Testis (tissue), 3 donors: ENCODE results near the gene PMEPA1. TPM values are rescaled to one million over a fixed set of nuclear protein-coding genes. Genes with fewer than 3 reads are reported as not detected.

ENCODE experiments used
- DNase-seq: peaks from one replicate; pipeline ENCODE4 v3.0.0-alpha.2; 2019
- H3K27ac ChIP-seq, 2 donors: fragments of 200-600 bp; sonication (generic); one replicate each; pipeline ENCODE4 v1.5.1; 2019
- H3K27me3 ChIP-seq: fragments of 200-600 bp; sonication (generic); one replicate; pipeline ENCODE4 v1.5.1; 2019
- H3K36me3 ChIP-seq: fragments of 200-600 bp; sonication (generic); one replicate; pipeline ENCODE4 v1.5.1; 2017; ENCODE audit warnings: low read depth; ENCODE audit errors: missing control alignments
- H3K4me1 ChIP-seq: fragments of 200-600 bp; sonication (generic); one replicate; pipeline ENCODE4 v1.5.1; 2019
- H3K4me3 ChIP-seq, 2 donors: fragments of 200-600 bp; sonication (generic); one replicate each; pipeline ENCODE4 v1.5.1; 2017 to 2019
- H3K9me3 ChIP-seq: fragments of 200-600 bp; sonication (generic); one replicate; pipeline ENCODE4 v1.5.1; 2017
- CTCF ChIP-seq, 3 experiments: fragments of 450-650 bp in 2 of 3; fragments of 200-600 bp in 1 of 3; sonication (generic) in 1 of 3; IDR thresholded peaks; one replicate each; pipeline ENCODE4 v1.5.1; 2016 to 2019; ENCODE audit warnings: antibody characterized with exemption in 3 of 3, mild to moderate bottlenecking in 2 of 3, moderate library complexity in 1 of 3
- POLR2A ChIP-seq: fragments of 450-650 bp; IDR thresholded peaks from one replicate; pipeline ENCODE4 v1.6.1; 2017; ENCODE audit warnings: antibody characterized with exemption, mild to moderate bottlenecking, moderate library complexity
- WGBS, 2 donors: methylation state at CpG; one replicate each; pipeline ENCODE4 v1.1.5; 2018; 5-methylcytosine and 5-hydroxymethylcytosine counted together
- intact Hi-C: fragments of 100-400 bp; cut with DNase I; formaldehyde crosslinking; loops from one replicate; pipeline ENCODE4 v1.15.1; 2023; ENCODE audit warnings: low total_unique reads
- polyA plus RNA-seq: library from polyadenylated mRNA; stranded (reverse); fragments of 350-450 nt; fragmentation: Illumina TruSeq; extraction: RNeasy Lipid Tissue Mini Kit (QIAGEN cat#74804); gene quantifications from one replicate; pipeline ENCODE4 v1.2.3, GENCODE V29; 2014; ENCODE audit warnings: low read depth, low replicate concordance; ENCODE audit not compliant: insufficient read depth
- total RNA-seq, 2 donors: library from RNA; depleted of rRNA; stranded (reverse); fragments of >200 nt; gene quantifications; one replicate each; pipeline ENCODE4 v1.2.3, GENCODE V29; 2016

PMEPA1 gene
- total and polyA plus RNA-seq, 3 donors from 2014 or later = 8.1 to 16.8 (median 12.1) TPM

- intact Hi-C loops = no loop called here
- DNase-seq = no peak
- Histone ChIP-seq H3K9me3 (no peaks in the 10 kb centered on the region), H3K27me3 (no peaks in the 10 kb centered on the region), H3K27ac (no peak within 1 kb of the TSS), H3K4me3 (no peak within 1 kb of the TSS), H3K36me3 (no peaks in the 10 kb centered on the region), H3K4me1 (no peaks in the 10 kb centered on the region)
- no peak for TF ChIP-seq CTCF (IDR thresholded peaks at IDR 0.05)
- no peak for TF ChIP-seq POLR2A
- 76 to 81% methylated on average over 17 to 18 of the region's 18 CpGs for WGBS, 2 donors
Measured at GRCh38 chr20:57620274-57620990, 89.4 kb downstream of the PMEPA1 start, which contains the start of gene ZBP1. Gene ZBP1 (minus strand): TSS chr20:57620426. CDS start chr20:57620295, 131 bp downstream.

GRCh38 chr20:57619051-57619831 lies 90.6 kb downstream of the PMEPA1 start:
- TF ChIP-seq POLR2A (no peak), CTCF (IDR thresholded peaks at IDR 0.05) (no peak)
- Histone ChIP-seq H3K36me3 (no peaks in the 10 kb centered on the region), H3K27me3 (no peaks in the 10 kb centered on the region), H3K9me3 (no peaks in the 10 kb centered on the region), H3K4me1 (no peaks in the 10 kb centered on the region), H3K27ac (no peak overlapping the region), H3K4me3 (no peak overlapping the region)
- no peak for DNase-seq
- 85 to 89% methylated on average over 19 of the region's 19 CpGs for WGBS, 2 donors
- intact Hi-C loops = no loop called here

- H3K36me3 ChIP-seq = no peaks in the 10 kb centered on the region
- H3K4me3 ChIP-seq = no peak overlapping the region
- no peaks in the 10 kb centered on the region for H3K4me1 ChIP-seq
- intact Hi-C loops = no loop called here
- no peak for DNase-seq
- TF ChIP-seq CTCF (IDR thresholded peaks at IDR 0.05) (no peak), POLR2A (no peak)
- H3K9me3 ChIP-seq = no peaks in the 10 kb centered on the region
- no peak overlapping the region for H3K27ac ChIP-seq
- WGBS, 2 donors = 82 to 92% methylated on average over 4 to 6 of the region's 6 CpGs
- H3K27me3 ChIP-seq = no peaks in the 10 kb centered on the region
Measured at GRCh38 chr20:57618764-57619050, 91.1 kb downstream of the PMEPA1 start.

- H3K27ac ChIP-seq = no peak overlapping the region
- no peak for DNase-seq
- intact Hi-C loops = no loop called here
Measured at GRCh38 chr20:57618091-57618763, 91.6 kb downstream of the PMEPA1 start.

GRCh38 chr20:57617079-57617795 lies 92.6 kb downstream of the PMEPA1 start:
- 88 to 94% methylated on average over 6 of the region's 6 CpGs for WGBS, 2 donors
- intact Hi-C loops = no loop called here
- no peaks in the 10 kb centered on the region for H3K27me3 ChIP-seq
- no peak overlapping the region for H3K27ac ChIP-seq
- no peaks in the 10 kb centered on the region for H3K4me1 ChIP-seq
- no peaks in the 10 kb centered on the region for H3K36me3 ChIP-seq
- no peak for DNase-seq
- no peak overlapping the region for H3K4me3 ChIP-seq
- no peak for TF ChIP-seq POLR2A
- TF ChIP-seq CTCF (IDR thresholded peaks at IDR 0.05) = no peak
- no peaks in the 10 kb centered on the region for H3K9me3 ChIP-seq

More at GRCh38 chr20:57618091-57618763, 91.6 kb downstream of the PMEPA1 start:
- Histone ChIP-seq H3K4me3 (no peak overlapping the region), H3K9me3 (no peaks in the 10 kb centered on the region), H3K36me3 (no peaks in the 10 kb centered on the region), H3K27me3 (no peaks in the 10 kb centered on the region), H3K4me1 (no peaks in the 10 kb centered on the region)
- no peak for TF ChIP-seq POLR2A
- WGBS, 2 donors = 85 to 86% methylated on average over 11 to 14 of the region's 14 CpGs
